ENCODE measurements around the gene COL23A1.

GRCh38 chr5:178384816-178385495 is 205.2 kb downstream of the COL23A1 start:
- no peak for TF ChIP-seq EZH2 (IDR thresholded peaks at IDR 0.05; ENCODE audit: borderline replicate concordance, insufficient read depth, low read depth, low read length, poor library complexity, severe bottlenecking)
- TF ChIP-seq, protein P1, sequence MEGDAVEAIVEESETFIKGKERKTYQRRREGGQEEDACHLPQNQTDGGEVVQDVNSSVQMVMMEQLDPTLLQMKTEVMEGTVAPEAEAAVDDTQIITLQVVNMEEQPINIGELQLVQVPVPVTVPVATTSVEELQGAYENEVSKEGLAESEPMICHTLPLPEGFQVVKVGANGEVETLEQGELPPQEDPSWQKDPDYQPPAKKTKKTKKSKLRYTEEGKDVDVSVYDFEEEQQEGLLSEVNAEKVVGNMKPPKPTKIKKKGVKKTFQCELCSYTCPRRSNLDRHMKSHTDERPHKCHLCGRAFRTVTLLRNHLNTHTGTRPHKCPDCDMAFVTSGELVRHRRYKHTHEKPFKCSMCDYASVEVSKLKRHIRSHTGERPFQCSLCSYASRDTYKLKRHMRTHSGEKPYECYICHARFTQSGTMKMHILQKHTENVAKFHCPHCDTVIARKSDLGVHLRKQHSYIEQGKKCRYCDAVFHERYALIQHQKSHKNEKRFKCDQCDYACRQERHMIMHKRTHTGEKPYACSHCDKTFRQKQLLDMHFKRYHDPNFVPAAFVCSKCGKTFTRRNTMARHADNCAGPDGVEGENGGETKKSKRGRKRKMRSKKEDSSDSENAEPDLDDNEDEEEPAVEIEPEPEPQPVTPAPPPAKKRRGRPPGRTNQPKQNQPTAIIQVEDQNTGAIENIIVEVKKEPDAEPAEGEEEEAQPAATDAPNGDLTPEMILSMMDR (IDR thresholded peaks at IDR 0.05), result no peak

All from B cell (primary cell).